Activated CD8-positive, alpha-beta memory T cell treated with anti-CD3 and anti-CD28 coated beads, Interleukin-2, amount 10 ng/mL, durations not matched to agents 7 days and 5 days (primary cell): Measurements from ENCODE around the gene RABGAP1L. TPM values are rescaled to one million over a fixed set of nuclear protein-coding genes. Genes with fewer than 3 reads are reported as not detected.

ENCODE experiments used
- ATAC-seq: fragments of 150-1000 bp; cut with Tn5 transposase; one replicate; pipeline ENCODE4 v1.10.0; 2021; ENCODE audit warnings: moderate library complexity
- CTCF ChIA-PET: fragments of 350-600 bp; sonication (Branson Sonifier 250); formaldehyde crosslinking; loops from one replicate; lab custom pipeline; 2021; ENCODE audit warnings: antibody characterized with exemption; lab: Charles Lee
- DNase-seq: peaks from one replicate; pipeline ENCODE4 v3.0.0-alpha.2; 2020
- H3K27ac Mint-ChIP-seq: one replicate; pipeline ENCODE4 v1.8.0; 2021; ENCODE audit warnings: mild to moderate bottlenecking, mixed read lengths
- H3K27me3 Mint-ChIP-seq: one replicate; pipeline ENCODE4 v1.8.0; 2021; ENCODE audit warnings: mixed read lengths
- H3K36me3 Mint-ChIP-seq: one replicate; pipeline ENCODE4 v1.8.0; 2021; ENCODE audit warnings: mild to moderate bottlenecking, mixed read lengths
- H3K4me1 Mint-ChIP-seq: one replicate; pipeline ENCODE4 v1.8.0; 2021; ENCODE audit warnings: mixed read lengths
- H3K4me3 Mint-ChIP-seq: one replicate; pipeline ENCODE4 v1.8.0; 2021; ENCODE audit warnings: mild to moderate bottlenecking, moderate library complexity, mixed read lengths
- H3K9me3 Mint-ChIP-seq: one replicate; pipeline ENCODE4 v1.8.0; 2022; ENCODE audit warnings: low read depth, mixed read lengths
- total RNA-seq, 2 experiments: library from RNA; stranded (reverse); gene quantifications; one replicate each; pipeline ENCODE4 v1.2.3, GENCODE V29; 2021

Gene RABGAP1L
- total RNA-seq, 2 experiments from 2014 or later = 60.5 to 83.5 TPM

DNA sequence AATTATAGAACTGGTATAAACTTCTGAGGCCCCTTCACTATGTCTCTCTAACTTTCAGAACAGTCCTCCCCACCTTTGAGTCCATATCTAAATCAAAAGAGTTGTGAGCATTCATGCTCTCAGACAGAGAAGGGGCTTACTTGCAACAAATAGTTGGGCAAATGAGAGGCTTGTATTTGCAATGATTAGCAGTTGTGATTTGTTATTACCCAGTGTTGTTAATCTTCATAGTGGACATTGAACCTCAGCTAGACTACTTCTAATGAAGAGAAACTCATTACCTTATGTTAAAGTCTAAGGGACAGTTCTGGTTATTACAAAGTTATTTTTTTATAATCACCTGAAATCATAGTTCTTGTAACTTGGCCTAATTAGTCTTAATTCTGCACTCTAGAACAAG, 114.5 kb downstream of the RABGAP1L start:
- CTCF ChIA-PET = interaction anchor here (1.5 kb wide), 1 partner anchor 11 kb away, joined by 4 read pairs; no protein-coding TSS in a partner anchor
- H3K4me1 Mint-ChIP-seq = peaks cover 3% of the 10 kb centered on the region
- H3K27ac Mint-ChIP-seq = no peak overlapping the region

GRCh38 chr1:174274452-174274851, 115.1 kb downstream of the RABGAP1L start:
- Mint-ChIP-seq H3K27ac (no peak overlapping the region), H3K9me3 (no peaks in the 10 kb centered on the region), H3K4me1 (peaks cover 3% of the 10 kb centered on the region), H3K4me3 (no peak overlapping the region), H3K27me3 (no peaks in the 10 kb centered on the region), H3K36me3 (peaks cover 4% of the 10 kb centered on the region)
- ATAC-seq (no peak), DNase-seq (no peak)
- CTCF ChIA-PET = interaction anchor here (1.5 to 1.7 kb wide), 2 partner anchors 12 kb away, joined by 4 to 6 read pairs; no protein-coding TSS in a partner anchor

More for the DNA sequence above, 114.5 kb downstream of the RABGAP1L start:
- Mint-ChIP-seq H3K9me3 (no peaks in the 10 kb centered on the region), H3K36me3 (peaks cover 4% of the 10 kb centered on the region), H3K4me3 (no peak overlapping the region), H3K27me3 (no peaks in the 10 kb centered on the region)
- DNase-seq = no peak
- no peak for ATAC-seq

- Mint-ChIP-seq H3K27me3 (no peaks in the 10 kb centered on the region), H3K4me1 (peaks cover 3% of the 10 kb centered on the region), H3K4me3 (no peak overlapping the region), H3K27ac (no peak overlapping the region), H3K9me3 (no peaks in the 10 kb centered on the region), H3K36me3 (peaks cover 6% of the 10 kb centered on the region)
- CTCF ChIA-PET = interaction anchor here (1.7 kb wide), 1 partner anchor 12 kb away, joined by 6 read pairs; no protein-coding TSS in a partner anchor
- DNase-seq (no peak), ATAC-seq (no peak)
These were observed 115.6 kb downstream of the RABGAP1L start for GRCh38 chr1:174274884-174275283.

GRCh38 chr1:174276087-174276486, 116.8 kb downstream of the RABGAP1L start:
- ATAC-seq (no peak), DNase-seq (no peak)
- CTCF ChIA-PET = interaction anchor here (1.7 kb wide), 1 partner anchor 14 kb away, joined by 6 read pairs; no protein-coding TSS in a partner anchor

GRCh38 chr1:174284052-174284451, 124.7 kb downstream of the RABGAP1L start:
- CTCF ChIA-PET = interaction anchor here (0.7 to 1.7 kb wide), 2 partner anchors 22 to 481 kb away, joined by 4 read pairs; no protein-coding TSS in a partner anchor
- Mint-ChIP-seq H3K36me3 (peaks cover 75% of the 10 kb centered on the region), H3K9me3 (peaks cover 9% of the 10 kb centered on the region), H3K4me3 (no peak overlapping the region), H3K27ac (no peak overlapping the region), H3K27me3 (no peaks in the 10 kb centered on the region), H3K4me1 (no peaks in the 10 kb centered on the region)
- DNase-seq (no peak), ATAC-seq (no peak)

More at GRCh38 chr1:174276087-174276486, 116.8 kb downstream of the RABGAP1L start:
- Mint-ChIP-seq H3K4me3 (no peak overlapping the region), H3K4me1 (peaks cover 3% of the 10 kb centered on the region), H3K27ac (no peak overlapping the region), H3K36me3 (peaks cover 16% of the 10 kb centered on the region), H3K9me3 (no peaks in the 10 kb centered on the region), H3K27me3 (no peaks in the 10 kb centered on the region)

GRCh38 chr1:174286042-174286441, 126.7 kb downstream of the RABGAP1L start:
- Mint-ChIP-seq H3K4me3 (no peak overlapping the region), H3K4me1 (no peaks in the 10 kb centered on the region), H3K27ac (no peak overlapping the region), H3K9me3 (peaks cover 15% of the 10 kb centered on the region), H3K27me3 (no peaks in the 10 kb centered on the region), H3K36me3 (peaks cover 83% of the 10 kb centered on the region)
- no peak for ATAC-seq
- DNase-seq = no peak
- CTCF ChIA-PET = no interaction called here

- no peak for DNase-seq
- Mint-ChIP-seq H3K4me3 (no peak overlapping the region), H3K36me3 (peaks cover 79% of the 10 kb centered on the region), H3K9me3 (peaks cover 18% of the 10 kb centered on the region), H3K4me1 (no peaks in the 10 kb centered on the region), H3K27ac (no peak overlapping the region), H3K27me3 (no peaks in the 10 kb centered on the region)
- ATAC-seq = no peak
- CTCF ChIA-PET = no interaction called here
These were observed 130.5 kb downstream of the RABGAP1L start for GRCh38 chr1:174289644-174290310.

DNA sequence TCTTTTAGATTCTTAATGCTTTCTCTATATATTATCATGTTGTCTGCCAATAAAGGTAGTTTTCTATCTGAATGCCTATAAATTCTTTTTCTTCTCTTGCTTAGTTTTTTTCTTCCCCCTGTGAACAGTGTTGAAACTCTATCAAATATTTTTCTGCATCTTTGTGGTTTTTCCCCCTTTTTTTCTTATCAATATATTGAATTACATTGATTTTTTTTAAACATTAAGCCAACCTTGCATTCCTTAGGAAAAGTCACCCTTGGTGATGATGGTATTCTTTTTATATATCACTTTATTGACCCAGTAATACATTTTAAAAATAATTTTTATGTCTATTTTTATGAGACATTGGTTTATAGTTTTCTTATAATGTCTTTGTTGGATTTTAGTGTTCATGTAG, 131.7 kb downstream of the RABGAP1L start:
- Mint-ChIP-seq H3K27me3 (no peaks in the 10 kb centered on the region), H3K27ac (no peak overlapping the region), H3K36me3 (peaks cover 72% of the 10 kb centered on the region), H3K4me3 (no peak overlapping the region), H3K9me3 (peaks cover 16% of the 10 kb centered on the region), H3K4me1 (no peaks in the 10 kb centered on the region)
- CTCF ChIA-PET = no interaction called here
- ATAC-seq (no peak), DNase-seq (no peak)

DNA sequence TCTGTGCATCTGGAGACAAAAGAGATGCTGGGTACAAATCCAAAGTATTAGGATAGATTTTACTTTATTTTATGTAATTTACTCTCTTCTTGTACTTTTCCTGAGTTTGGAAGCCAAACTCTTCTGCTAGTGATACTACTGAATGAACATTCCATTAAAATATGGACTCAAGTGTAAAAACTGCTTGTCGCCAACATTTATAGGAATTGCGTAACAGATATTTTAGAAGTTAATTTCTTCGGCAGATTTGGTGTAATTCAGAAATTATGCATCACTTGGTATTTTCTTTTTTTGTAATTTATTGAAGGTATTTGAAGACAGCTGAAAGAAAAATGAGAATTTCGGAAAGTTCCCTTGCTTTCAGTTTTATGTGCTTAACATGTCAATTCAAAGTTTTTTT, 137.0 kb downstream of the RABGAP1L start:
- no peak overlapping the region for H3K4me3 Mint-ChIP-seq
- peaks cover 3% of the 10 kb centered on the region for H3K9me3 Mint-ChIP-seq
- H3K27ac Mint-ChIP-seq = no peak overlapping the region
- no peaks in the 10 kb centered on the region for H3K27me3 Mint-ChIP-seq
- CTCF ChIA-PET = no interaction called here
- no peak for ATAC-seq
- H3K4me1 Mint-ChIP-seq = no peaks in the 10 kb centered on the region
- DNase-seq = no peak
- peaks cover 47% of the 10 kb centered on the region for H3K36me3 Mint-ChIP-seq

GRCh38 chr1:174297351-174297750, 138.0 kb downstream of the RABGAP1L start:
- H3K4me3 Mint-ChIP-seq = no peak overlapping the region
- DNase-seq = no peak
- ATAC-seq = no peak
- peaks cover 7% of the 10 kb centered on the region for H3K9me3 Mint-ChIP-seq
- no peaks in the 10 kb centered on the region for H3K4me1 Mint-ChIP-seq
- no peaks in the 10 kb centered on the region for H3K27me3 Mint-ChIP-seq
- CTCF ChIA-PET = no interaction called here
- H3K27ac Mint-ChIP-seq = no peak overlapping the region
- H3K36me3 Mint-ChIP-seq = peaks cover 51% of the 10 kb centered on the region

GRCh38 chr1:174301295-174302077, 142.2 kb downstream of the RABGAP1L start:
- Mint-ChIP-seq H3K27me3 (no peaks in the 10 kb centered on the region), H3K27ac (no peak overlapping the region), H3K36me3 (peaks cover 51% of the 10 kb centered on the region), H3K4me1 (no peaks in the 10 kb centered on the region), H3K4me3 (no peak overlapping the region), H3K9me3 (peaks cover 11% of the 10 kb centered on the region)
- ATAC-seq (no peak), DNase-seq (no peak)
- CTCF ChIA-PET = no interaction called here

DNA sequence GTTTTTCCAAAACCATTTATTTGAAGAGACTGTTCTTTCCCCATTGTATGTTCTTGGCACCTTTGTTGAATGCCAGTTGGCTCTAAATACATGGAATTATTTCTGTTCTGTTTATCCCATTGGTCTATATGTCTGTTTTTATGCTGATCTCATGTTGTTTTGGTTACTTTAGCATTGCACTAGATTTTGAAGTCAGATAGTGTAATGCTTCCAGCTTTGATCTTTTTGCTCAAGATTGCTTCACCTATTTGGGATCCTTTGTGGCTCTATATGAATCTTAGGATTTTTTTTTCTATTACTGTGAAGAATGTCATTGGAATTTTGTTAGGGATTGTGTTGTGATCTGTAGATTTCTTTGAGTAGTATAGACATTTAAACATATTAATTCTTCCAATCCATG, 149.3 kb downstream of the RABGAP1L start:
- Mint-ChIP-seq H3K4me1 (no peaks in the 10 kb centered on the region), H3K4me3 (no peak overlapping the region), H3K27ac (no peak overlapping the region), H3K36me3 (peaks cover 66% of the 10 kb centered on the region), H3K27me3 (no peaks in the 10 kb centered on the region), H3K9me3 (peaks cover 25% of the 10 kb centered on the region)
- CTCF ChIA-PET = no interaction called here
- DNase-seq (no peak), ATAC-seq (no peak)

DNA sequence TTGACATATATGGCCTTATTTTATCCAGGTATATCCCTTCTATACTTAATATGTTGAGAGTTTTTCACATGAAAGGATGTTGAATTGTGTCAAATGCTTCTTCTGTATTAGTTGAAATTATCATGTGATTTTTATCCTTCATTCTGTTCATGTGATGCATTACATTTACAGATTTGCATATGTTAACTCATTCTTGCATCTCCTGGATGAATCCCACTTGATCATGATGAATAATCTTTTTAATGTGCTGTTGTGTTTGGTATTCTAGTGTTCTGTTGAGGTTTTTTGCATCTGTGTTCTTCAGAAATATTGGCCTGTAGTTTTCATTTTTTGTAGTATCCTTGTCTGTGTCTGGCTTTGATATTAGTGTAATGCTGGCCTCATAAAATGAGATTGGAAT, 150.2 kb downstream of the RABGAP1L start:
- CTCF ChIA-PET = no interaction called here
- no peak for DNase-seq
- Mint-ChIP-seq H3K9me3 (peaks cover 33% of the 10 kb centered on the region), H3K4me3 (no peak overlapping the region), H3K27me3 (no peaks in the 10 kb centered on the region), H3K4me1 (no peaks in the 10 kb centered on the region), H3K36me3 (peaks cover 73% of the 10 kb centered on the region), H3K27ac (no peak overlapping the region)
- no peak for ATAC-seq
